B cell (primary cell): Measurements from ENCODE around the gene FHIT. TPM values are rescaled to one million over a fixed set of nuclear protein-coding genes. Genes with fewer than 3 reads are reported as not detected.

Experiments
- ATAC-seq: fragments of 200-7000 bp; cut with Tn5 transposase; one replicate; pipeline ENCODE4 v1.10.0; 2021; ENCODE audit warnings: low read depth, mild to moderate bottlenecking, moderate number of reproducible peaks, moderate library complexity
- CTCF ChIA-PET: fragments of 350-600 bp; sonication (Branson Sonifier 250); formaldehyde crosslinking; loops from one replicate; lab custom pipeline; 2021; ENCODE audit warnings: antibody characterized with exemption, inconsistent platforms; lab: Charles Lee
- POLR2A ChIA-PET: fragments of 350-600 bp; sonication (Branson Sonifier 250); formaldehyde crosslinking; loops from one replicate; lab custom pipeline; 2021; ENCODE audit warnings: antibody characterized with exemption; lab: Charles Lee
- DNase-seq: peaks from one replicate; pipeline ENCODE4 v3.0.0; 2013
- H2AFZ ChIP-seq: 2 replicates; pipeline ENCODE4 v1.6.1; 2012; ENCODE audit warnings: mild to moderate bottlenecking, low read depth, low read length; ENCODE audit not compliant: insufficient read depth, poor library complexity, severe bottlenecking
- H3K27ac ChIP-seq, 2 donors: 1 replicate in 1 of 2; 2 replicates in 1 of 2; pipeline ENCODE4 v1.5.1; 2012 to 2013; ENCODE audit warnings: low read length in 2 of 2, mild to moderate bottlenecking in 2 of 2, moderate library complexity in 1 of 2
- H3K27me3 ChIP-seq, 4 experiments: fragments of 200-600 bp in 1 of 4; sonication (generic) in 1 of 4; replicated peaks in 1 of 4; 1 replicate in 2 of 4; 2 replicates in 2 of 4; pipeline versions ENCODE4 v1.6.1 to v1.7.0; 2013 to 2016; ENCODE audit warnings: low read length in 3 of 4, mild to moderate bottlenecking in 2 of 4, mixed read lengths in 1 of 4, moderate library complexity in 1 of 4; ENCODE audit not compliant: insufficient read depth in 4 of 4, control insufficient read depth in 3 of 4; ENCODE audit errors: control extremely low read depth in 1 of 4
- H3K36me3 ChIP-seq, 2 experiments: replicated peaks in 1 of 2; 1 replicate in 1 of 2; 2 replicates in 1 of 2; pipeline versions ENCODE4 v1.6.1 to v1.7.1; 2013; ENCODE audit warnings: low read length in 1 of 2; ENCODE audit not compliant: insufficient read depth in 2 of 2, control insufficient read depth in 1 of 2; ENCODE audit errors: control extremely low read depth in 1 of 2, extremely low read depth in 1 of 2
- H3K4me1 ChIP-seq, 2 donors: fragments of 200-600 bp in 1 of 2; sonication (generic) in 1 of 2; 1 replicate in 1 of 2; 2 replicates in 1 of 2; pipeline versions ENCODE4 v1.5.1 to v1.6.1; 2013 to 2017; ENCODE audit warnings: low read length in 2 of 2; ENCODE audit not compliant: control insufficient read depth in 2 of 2, insufficient read depth in 2 of 2
- H3K4me2 ChIP-seq: replicated peaks from 2 replicates; pipeline ENCODE3; 2012; ENCODE audit warnings: mild to moderate bottlenecking, low read depth, low read length; ENCODE audit not compliant: poor library complexity, severe bottlenecking
- H3K4me3 ChIP-seq, 5 experiments: fragments of 200-600 bp in 1 of 5; sonication (generic) in 1 of 5; 1 replicate in 3 of 5; 2 replicates in 2 of 5; pipeline versions ENCODE4 v1.5.1 to v1.7.0; 2011 to 2016; ENCODE audit warnings: low read length in 4 of 5, mild to moderate bottlenecking in 4 of 5, low read depth in 2 of 5, control low read depth in 1 of 5, moderate library complexity in 1 of 5; ENCODE audit not compliant: insufficient read depth in 1 of 5; ENCODE audit errors: control extremely low read depth in 1 of 5, extremely low read depth in 1 of 5
- H3K79me2 ChIP-seq: fragments of 200-600 bp; sonication (generic); one replicate; pipeline ENCODE4 v1.6.0; 2016; ENCODE audit warnings: low read length; ENCODE audit not compliant: control insufficient read depth, insufficient read depth
- H3K9ac ChIP-seq: fragments of 200-600 bp; sonication (generic); 2 replicates; pipeline ENCODE4 v1.6.1; 2017; ENCODE audit warnings: mild to moderate bottlenecking, low read length, moderate library complexity
- H3K9me3 ChIP-seq, 3 donors: one replicate each; pipeline versions ENCODE4 v1.6.1 to v1.7.1; 2013; ENCODE audit warnings: low read length in 2 of 3; ENCODE audit not compliant: control insufficient read depth in 2 of 3, insufficient read depth in 1 of 3; ENCODE audit errors: control extremely low read depth in 1 of 3
- H4K20me1 ChIP-seq: 2 replicates; pipeline ENCODE4 v1.6.0; 2012; ENCODE audit warnings: mild to moderate bottlenecking, low read length; ENCODE audit not compliant: insufficient read depth, control insufficient read depth, poor library complexity, severe bottlenecking
- H3K27ac Mint-ChIP-seq: one replicate; pipeline ENCODE4 v1.8.0; 2021; ENCODE audit warnings: mixed read lengths
- H3K27me3 Mint-ChIP-seq: one replicate; pipeline ENCODE4 v1.8.0; 2021; ENCODE audit warnings: mixed read lengths
- H3K4me1 Mint-ChIP-seq: one replicate; pipeline ENCODE4 v1.8.0; 2021; ENCODE audit warnings: mixed read lengths
- H3K4me3 Mint-ChIP-seq: one replicate; pipeline ENCODE4 v1.8.0; 2021; ENCODE audit warnings: mixed read lengths
- H3K9me3 Mint-ChIP-seq: one replicate; pipeline ENCODE4 v1.8.0; 2022; ENCODE audit warnings: mixed read lengths; ENCODE audit not compliant: insufficient read depth
- EZH2 ChIP-seq: IDR thresholded peaks from 2 replicates; pipeline ENCODE4 v1.6.1; 2012; ENCODE audit warnings: borderline replicate concordance, low read depth, mild to moderate bottlenecking, moderate library complexity, low read length; ENCODE audit not compliant: insufficient read depth, poor library complexity, severe bottlenecking
- WGBS: methylation state at CpG from one replicate; pipeline ENCODE4 v1.1.5; 2013; ENCODE audit warnings: missing lambda C conversion rate; ENCODE audit not compliant: insufficient coverage; 5-methylcytosine and 5-hydroxymethylcytosine counted together
- intact Hi-C: fragments of 100-400 bp; cut with micrococcal nuclease; formaldehyde crosslinking; loops from one replicate; pipeline ENCODE4 v1.10.0; 2022
- polyA plus RNA-seq: library from polyadenylated mRNA; depleted of rRNA; stranded (reverse); fragments of >200 nt; gene quantifications from 2 replicates; pipeline ENCODE4 v1.2.3, GENCODE V29; 2012
- total RNA-seq, 2 donors: library from RNA; stranded (reverse); fragments of 120-200 nt in 1 of 2; gene quantifications; 1 replicate in 1 of 2; 2 replicates in 1 of 2; pipeline versions ENCODE4 v1.2.3 to v1.2.4, GENCODE V29; 2013 to 2022
- TF ChIP-seq, protein P1 (sequence below): fragments of 200-600 bp; IDR thresholded peaks from one replicate; pipeline ENCODE4 v1.8.0; 2022; ENCODE audit warnings: antibody characterized with exemption, mild to moderate bottlenecking

FHIT gene
- total and polyA plus RNA-seq, 2 donors (not counting 1 experiment from before 2014, with no cell fraction given): 1.7 to 7.8 TPM

DNA sequence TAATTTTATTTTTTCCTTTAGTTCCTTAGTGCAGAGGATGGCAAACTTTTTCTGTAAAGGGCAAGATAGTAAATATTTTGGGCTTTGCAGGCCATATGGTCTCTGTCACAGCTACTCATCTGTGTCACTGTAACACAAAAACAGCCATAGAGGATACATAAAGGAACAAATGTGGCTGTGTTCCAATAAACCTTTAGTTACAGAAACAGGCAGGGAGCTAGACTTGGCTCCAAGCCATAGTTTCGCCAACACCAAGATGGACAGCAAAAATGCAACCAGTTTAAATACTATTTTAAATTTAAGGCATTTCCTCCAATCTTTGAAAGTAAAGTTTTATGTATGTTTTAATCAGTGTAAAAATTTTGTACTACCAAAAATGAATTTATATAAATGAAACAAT lies 753.4 kb downstream of the FHIT start:
- no peaks in the 10 kb centered on the region for H3K79me2 ChIP-seq
- H3K27me3 ChIP-seq: no peaks in the 10 kb centered on the region
- no peak overlapping the region for H3K9ac ChIP-seq
- H3K4me3 ChIP-seq: no peak overlapping the region
- Mint-ChIP-seq H3K27me3 (no peaks in the 10 kb centered on the region), H3K4me3 (no peak overlapping the region), H3K4me1 (no peaks in the 10 kb centered on the region), H3K9me3 (no peaks in the 10 kb centered on the region), H3K27ac (no peak overlapping the region)
- H3K9me3 ChIP-seq: peaks cover 0 to 2% (median 0%) of the 10 kb centered on the region in 3 donors
- DNase-seq: no peak
- no peak overlapping the region for H3K27ac ChIP-seq
- H3K4me2 ChIP-seq: no peak overlapping the region
- H2AFZ ChIP-seq: no peak overlapping the region
- CTCF ChIA-PET: no interaction called here
- intact Hi-C loops: no loop called here
- no peak for TF ChIP-seq EZH2
- TF ChIP-seq, protein P1, sequence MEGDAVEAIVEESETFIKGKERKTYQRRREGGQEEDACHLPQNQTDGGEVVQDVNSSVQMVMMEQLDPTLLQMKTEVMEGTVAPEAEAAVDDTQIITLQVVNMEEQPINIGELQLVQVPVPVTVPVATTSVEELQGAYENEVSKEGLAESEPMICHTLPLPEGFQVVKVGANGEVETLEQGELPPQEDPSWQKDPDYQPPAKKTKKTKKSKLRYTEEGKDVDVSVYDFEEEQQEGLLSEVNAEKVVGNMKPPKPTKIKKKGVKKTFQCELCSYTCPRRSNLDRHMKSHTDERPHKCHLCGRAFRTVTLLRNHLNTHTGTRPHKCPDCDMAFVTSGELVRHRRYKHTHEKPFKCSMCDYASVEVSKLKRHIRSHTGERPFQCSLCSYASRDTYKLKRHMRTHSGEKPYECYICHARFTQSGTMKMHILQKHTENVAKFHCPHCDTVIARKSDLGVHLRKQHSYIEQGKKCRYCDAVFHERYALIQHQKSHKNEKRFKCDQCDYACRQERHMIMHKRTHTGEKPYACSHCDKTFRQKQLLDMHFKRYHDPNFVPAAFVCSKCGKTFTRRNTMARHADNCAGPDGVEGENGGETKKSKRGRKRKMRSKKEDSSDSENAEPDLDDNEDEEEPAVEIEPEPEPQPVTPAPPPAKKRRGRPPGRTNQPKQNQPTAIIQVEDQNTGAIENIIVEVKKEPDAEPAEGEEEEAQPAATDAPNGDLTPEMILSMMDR: no peak
- ATAC-seq: no peak
- H4K20me1 ChIP-seq: no peaks in the 10 kb centered on the region
- H3K4me1 ChIP-seq: no peaks in the 10 kb centered on the region
- no CpG with 5 or more reads among the region's 1 CpG for WGBS
- H3K36me3 ChIP-seq: no peaks in the 10 kb centered on the region
- POLR2A ChIA-PET: no interaction called here

DNA sequence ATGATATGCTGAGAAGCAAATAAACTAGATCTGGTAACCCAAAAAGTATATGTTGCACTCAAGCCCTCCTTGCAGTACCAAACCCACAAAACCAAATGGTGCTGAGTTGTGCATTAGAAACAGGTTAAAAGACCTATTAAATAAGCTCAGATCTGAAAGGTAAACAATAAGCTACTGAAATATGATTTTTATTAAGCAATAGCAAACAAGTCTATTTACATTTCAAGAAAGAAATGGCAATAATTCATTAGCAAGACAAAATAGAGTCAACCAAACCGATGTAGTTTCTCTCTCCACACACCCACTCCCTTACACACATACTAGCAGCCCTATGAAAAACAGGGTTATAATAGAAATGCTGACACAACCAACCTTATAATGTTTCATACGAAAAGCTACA lies 760.3 kb downstream of the FHIT start:
- no peak overlapping the region for H3K27ac ChIP-seq
- H3K27me3 ChIP-seq: no peaks in the 10 kb centered on the region
- no peaks in the 10 kb centered on the region for H3K27me3 Mint-ChIP-seq
- H3K4me1 ChIP-seq: no peaks in the 10 kb centered on the region
- H3K9ac ChIP-seq: no peak overlapping the region
- no peaks in the 10 kb centered on the region for H3K9me3 Mint-ChIP-seq
- H3K4me3 Mint-ChIP-seq: no peak overlapping the region
- H2AFZ ChIP-seq: no peak overlapping the region
- ChIA-PET POLR2A (no interaction called here), CTCF (no interaction called here)
- intact Hi-C loops: no loop called here
- no peaks in the 10 kb centered on the region for H3K79me2 ChIP-seq
- no peak overlapping the region for H3K27ac Mint-ChIP-seq
- H3K9me3 ChIP-seq: no peaks in the 10 kb centered on the region
- H3K4me1 Mint-ChIP-seq: peaks cover 2% of the 10 kb centered on the region
- no peak overlapping the region for H3K4me3 ChIP-seq
- DNase-seq (no peak), ATAC-seq (no peak)
- no peak for TF ChIP-seq EZH2
- TF ChIP-seq, protein P1: no peak
- no peak overlapping the region for H3K4me2 ChIP-seq
- no CpG with 5 or more reads among the region's 2 CpGs for whole genome bisulfite sequencing
- no peaks in the 10 kb centered on the region for H4K20me1 ChIP-seq
- H3K36me3 ChIP-seq: no peaks in the 10 kb centered on the region
